ENCODE data around the gene NCLN. TPM values are rescaled to one million over a fixed set of nuclear protein-coding genes. Genes with fewer than 3 reads are reported as not detected.
"Not testable (repeated sequence)": the region's sequence is repeated elsewhere in the genome, so short reads cannot be mapped to it uniquely, and the experiment has no call there.

The NCLN gene
- total RNA-seq, 1 donor = 53.9 TPM

- no peak for DNase-seq (ENCODE audit: low read depth in 2 of 3, low spot score in 2 of 3)
These were observed 1.7 kb upstream of the NCLN start for GRCh38 chr19:3183721-3184641.

DNA sequence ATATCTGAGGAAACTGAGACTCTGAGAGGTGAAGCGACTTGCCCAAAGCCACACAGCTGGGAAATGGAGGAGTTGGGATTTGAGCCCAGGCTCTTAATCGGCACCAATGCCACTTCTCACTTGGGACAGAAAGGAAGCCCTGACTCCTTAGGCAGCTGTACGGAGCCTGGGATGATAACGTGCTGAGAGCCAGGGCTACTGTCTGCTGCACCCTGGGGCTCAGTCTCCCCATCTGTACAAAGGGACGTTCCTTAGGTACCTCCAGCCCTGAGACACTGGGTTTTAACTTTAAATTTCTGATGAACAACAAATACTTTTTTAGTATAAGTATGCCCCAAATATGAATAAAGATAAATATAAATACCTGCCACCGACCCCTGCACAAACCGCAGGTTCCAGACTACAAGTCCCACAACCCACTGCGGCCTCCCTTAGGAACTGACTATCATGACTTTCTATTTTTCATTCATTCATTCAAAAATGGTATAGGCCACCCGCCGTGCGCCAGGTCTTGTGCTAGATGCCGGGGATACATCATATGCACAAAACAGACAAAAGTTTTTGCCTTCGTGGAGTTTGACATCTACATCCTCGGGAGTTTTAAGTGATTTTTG is 776 bp upstream of the NCLN start:
- DNase-seq (ENCODE audit: low read depth in 2 of 3, low spot score in 2 of 3) = no peak

DNA sequence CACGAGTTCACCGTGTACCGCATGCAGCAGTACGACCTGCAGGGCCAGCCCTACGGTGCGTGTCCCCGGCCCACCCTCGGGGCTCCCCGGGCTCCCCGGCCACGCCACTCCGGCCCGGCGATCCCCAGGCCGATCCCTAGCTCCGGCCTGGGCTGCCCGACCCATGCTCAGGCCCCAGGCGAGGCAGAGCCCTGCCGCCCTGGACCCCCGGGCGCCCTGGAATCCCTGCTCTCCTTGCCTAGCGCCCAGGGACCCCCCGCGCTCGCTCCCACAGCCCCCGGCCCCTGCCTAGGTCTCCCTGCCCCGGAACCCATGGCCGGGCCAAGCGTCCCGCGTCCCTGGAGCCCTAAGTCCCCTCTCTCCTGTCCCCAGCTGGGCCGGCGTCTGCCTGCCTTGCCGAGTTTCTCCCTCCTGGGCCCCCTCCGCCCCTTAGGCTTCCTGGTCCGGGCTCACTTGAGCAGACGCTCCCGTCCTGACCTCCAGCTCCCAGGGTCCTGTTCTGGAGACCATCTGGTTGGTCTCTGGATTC is 494 bp downstream of the NCLN start:
- no peak for DNase-seq (ENCODE audit: low read depth in 2 of 3, low spot score in 2 of 3)

- DNase-seq (ENCODE audit: low read depth in 2 of 3, low spot score in 2 of 3) = no peak
These were observed 1.3 kb downstream of the NCLN start for GRCh38 chr19:3186891-3187661.

- DNase-seq (ENCODE audit: low read depth in 2 of 3, low spot score in 2 of 3) = no peak
These were observed 2.2 kb downstream of the NCLN start for GRCh38 chr19:3187662-3188511.

GRCh38 chr19:3188627-3189596 is 3.2 kb downstream of the NCLN start:
- no peak for DNase-seq (ENCODE audit: low read depth in 2 of 3, low spot score in 2 of 3)

GRCh38 chr19:3189702-3190469 is 4.2 kb downstream of the NCLN start:
- no peak for DNase-seq (ENCODE audit: low read depth in 2 of 3, low spot score in 2 of 3)

GRCh38 chr19:3190470-3190770 is 4.7 kb downstream of the NCLN start:
- no peak for DNase-seq (ENCODE audit: low read depth in 2 of 3, low spot score in 2 of 3)

DNA sequence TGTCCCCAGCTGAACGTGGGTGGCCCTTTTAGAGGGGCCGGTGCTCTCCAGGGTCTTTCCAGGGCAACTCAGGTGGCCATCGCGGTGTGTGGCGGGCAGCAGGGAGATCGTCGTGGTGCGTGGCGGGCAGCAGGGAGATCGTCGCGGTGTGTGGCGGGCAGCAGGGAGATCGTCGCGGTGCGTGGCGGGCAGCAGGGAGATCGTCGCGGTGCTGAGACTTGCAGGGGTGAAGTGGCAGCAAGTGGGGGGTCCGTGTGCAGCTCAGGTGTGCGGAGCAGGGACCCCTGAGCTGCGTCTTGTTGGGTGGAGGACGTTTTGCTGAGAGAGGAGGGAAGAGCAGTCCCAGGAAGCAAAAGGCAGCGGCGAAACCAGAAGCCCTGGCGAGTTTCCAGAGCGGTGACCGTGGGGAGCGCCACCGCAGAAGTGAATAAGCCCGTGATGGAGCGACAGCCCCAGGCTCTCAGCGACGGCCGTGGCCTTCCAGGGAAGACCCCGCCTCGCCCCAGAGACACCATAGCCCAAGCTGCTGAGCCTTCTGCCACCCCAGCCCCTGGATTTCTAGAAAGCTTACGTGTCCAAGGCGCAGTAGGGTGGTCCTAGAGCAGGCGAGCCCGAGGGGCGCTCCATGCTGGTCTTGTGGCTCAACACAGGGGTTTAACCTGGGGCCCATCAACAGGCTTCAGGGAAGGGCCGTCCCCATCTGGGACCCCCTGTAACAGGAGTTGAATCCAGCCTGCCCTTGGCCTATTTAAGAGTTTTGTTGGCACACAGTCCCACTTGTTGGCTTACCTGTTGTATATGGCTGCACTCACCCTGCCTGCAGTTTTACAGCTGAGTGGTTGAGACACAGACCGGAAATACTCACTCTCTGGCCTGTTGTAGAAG is 5.4 kb downstream of the NCLN start:
- no peak for DNase-seq (ENCODE audit: low read depth in 2 of 3, low spot score in 2 of 3)

GRCh38 chr19:3191806-3192104 is 6.0 kb downstream of the NCLN start:
- not testable (repeated sequence) for DNase-seq (ENCODE audit: low read depth in 2 of 3, low spot score in 2 of 3)

- DNase-seq (ENCODE audit: low read depth in 2 of 3, low spot score in 2 of 3) = no peak
These were observed 6.5 kb downstream of the NCLN start for GRCh38 chr19:3192228-3192635.

- no peak for DNase-seq (ENCODE audit: low read depth in 2 of 3, low spot score in 2 of 3)
These were observed 7.0 kb downstream of the NCLN start for GRCh38 chr19:3192684-3193083.

DNA sequence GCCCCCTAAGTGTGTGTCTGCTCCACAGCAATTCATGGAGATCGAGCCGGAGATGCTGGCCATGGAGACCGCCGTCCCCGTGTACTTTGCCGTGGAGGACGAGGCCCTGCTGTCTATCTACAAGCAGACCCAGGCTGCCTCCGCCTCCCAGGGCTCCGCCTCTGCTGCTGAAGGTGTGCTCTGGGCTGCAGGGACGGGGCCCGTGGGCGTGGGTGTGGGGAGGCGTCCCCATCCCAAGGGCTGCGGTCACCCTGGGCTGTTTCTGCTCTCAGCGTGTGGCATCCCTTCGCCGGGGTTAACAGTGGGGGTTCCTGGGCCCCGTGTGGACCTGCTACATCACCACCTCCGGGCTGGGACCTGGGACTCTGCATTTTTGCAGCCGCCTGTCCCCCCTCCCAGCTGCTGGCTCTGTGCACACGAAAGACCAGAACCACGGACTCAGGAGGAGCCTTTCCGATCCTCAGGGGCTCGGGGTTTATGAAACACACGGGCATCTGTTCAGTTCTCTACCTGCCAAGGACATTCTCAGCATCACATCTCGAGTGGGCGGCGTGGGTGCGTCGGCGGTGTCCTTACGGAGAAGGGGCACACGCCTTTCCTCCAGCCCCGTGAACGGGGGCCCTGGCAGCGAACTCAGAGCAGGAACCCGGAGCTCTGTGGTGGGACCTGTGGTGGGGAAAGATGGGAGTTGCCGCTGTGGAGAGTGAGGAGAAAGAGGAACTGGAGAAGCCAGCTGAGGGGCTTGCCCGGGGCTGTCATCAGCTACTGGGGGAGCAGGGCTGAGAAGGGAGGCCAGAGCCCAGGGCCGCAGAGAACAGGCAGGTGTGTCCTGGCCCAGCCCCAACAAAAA is 7.8 kb downstream of the NCLN start:
- peak in 2 of 3 donors; percentile 83 to 92 for DNase-seq (ENCODE audit: low read depth in 2 of 3, low spot score in 2 of 3)

- no peak for DNase-seq (ENCODE audit: low read depth in 2 of 3, low spot score in 2 of 3)
These were observed 8.7 kb downstream of the NCLN start for GRCh38 chr19:3194106-3195087.

GRCh38 chr19:3196064-3196932 is 10.6 kb downstream of the NCLN start:
- DNase-seq (ENCODE audit: low read depth in 2 of 3, low spot score in 2 of 3) = no peak

Data from hematopoietic multipotent progenitor cell (in vitro differentiated cells).